GM12875 (cell line): ENCODE data around the gene MYB.

Experiments
- H3K4me3 ChIP-seq: one replicate; pipeline ENCODE4 v1.5.1; 2011; ENCODE audit warnings: low read depth, low read length, control low read depth
- TF ChIP-seq, protein P1 (sequence below): IDR thresholded peaks from 2 replicates; pipeline ENCODE4 v1.5.1; 2011; ENCODE audit warnings: low read depth, mild to moderate bottlenecking, control low read depth, inconsistent platforms, low read length, moderate library complexity, borderline replicate concordance; ENCODE audit not compliant: insufficient read depth

Gene MYB

DNA sequence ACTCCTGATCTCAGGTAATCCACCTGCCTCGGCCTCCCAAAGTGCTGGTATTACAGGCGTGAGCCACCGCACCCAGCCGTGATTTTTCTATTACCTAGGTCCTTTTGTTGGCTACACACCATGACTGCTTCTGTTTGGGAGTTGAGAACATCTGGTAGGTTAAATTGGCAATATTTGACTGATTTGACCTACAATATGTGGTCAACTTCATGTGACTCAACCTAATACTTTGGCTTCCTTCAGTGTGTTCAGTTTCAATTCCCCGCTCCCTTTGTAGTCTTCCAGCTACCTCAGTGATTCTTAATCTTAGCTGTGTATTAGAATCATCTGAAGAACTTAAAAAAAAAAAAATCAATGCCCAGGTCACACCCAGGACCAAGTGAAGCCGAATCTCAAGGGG is 47.4 kb downstream of the MYB start:
- no peak overlapping the region for H3K4me3 ChIP-seq
- TF ChIP-seq, protein P1, sequence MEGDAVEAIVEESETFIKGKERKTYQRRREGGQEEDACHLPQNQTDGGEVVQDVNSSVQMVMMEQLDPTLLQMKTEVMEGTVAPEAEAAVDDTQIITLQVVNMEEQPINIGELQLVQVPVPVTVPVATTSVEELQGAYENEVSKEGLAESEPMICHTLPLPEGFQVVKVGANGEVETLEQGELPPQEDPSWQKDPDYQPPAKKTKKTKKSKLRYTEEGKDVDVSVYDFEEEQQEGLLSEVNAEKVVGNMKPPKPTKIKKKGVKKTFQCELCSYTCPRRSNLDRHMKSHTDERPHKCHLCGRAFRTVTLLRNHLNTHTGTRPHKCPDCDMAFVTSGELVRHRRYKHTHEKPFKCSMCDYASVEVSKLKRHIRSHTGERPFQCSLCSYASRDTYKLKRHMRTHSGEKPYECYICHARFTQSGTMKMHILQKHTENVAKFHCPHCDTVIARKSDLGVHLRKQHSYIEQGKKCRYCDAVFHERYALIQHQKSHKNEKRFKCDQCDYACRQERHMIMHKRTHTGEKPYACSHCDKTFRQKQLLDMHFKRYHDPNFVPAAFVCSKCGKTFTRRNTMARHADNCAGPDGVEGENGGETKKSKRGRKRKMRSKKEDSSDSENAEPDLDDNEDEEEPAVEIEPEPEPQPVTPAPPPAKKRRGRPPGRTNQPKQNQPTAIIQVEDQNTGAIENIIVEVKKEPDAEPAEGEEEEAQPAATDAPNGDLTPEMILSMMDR: no peak

- H3K4me3 ChIP-seq: no peak overlapping the region
- TF ChIP-seq, protein P1: no peak
Measured at GRCh38 chr6:135229996-135230395, 48.9 kb downstream of the MYB start.

DNA sequence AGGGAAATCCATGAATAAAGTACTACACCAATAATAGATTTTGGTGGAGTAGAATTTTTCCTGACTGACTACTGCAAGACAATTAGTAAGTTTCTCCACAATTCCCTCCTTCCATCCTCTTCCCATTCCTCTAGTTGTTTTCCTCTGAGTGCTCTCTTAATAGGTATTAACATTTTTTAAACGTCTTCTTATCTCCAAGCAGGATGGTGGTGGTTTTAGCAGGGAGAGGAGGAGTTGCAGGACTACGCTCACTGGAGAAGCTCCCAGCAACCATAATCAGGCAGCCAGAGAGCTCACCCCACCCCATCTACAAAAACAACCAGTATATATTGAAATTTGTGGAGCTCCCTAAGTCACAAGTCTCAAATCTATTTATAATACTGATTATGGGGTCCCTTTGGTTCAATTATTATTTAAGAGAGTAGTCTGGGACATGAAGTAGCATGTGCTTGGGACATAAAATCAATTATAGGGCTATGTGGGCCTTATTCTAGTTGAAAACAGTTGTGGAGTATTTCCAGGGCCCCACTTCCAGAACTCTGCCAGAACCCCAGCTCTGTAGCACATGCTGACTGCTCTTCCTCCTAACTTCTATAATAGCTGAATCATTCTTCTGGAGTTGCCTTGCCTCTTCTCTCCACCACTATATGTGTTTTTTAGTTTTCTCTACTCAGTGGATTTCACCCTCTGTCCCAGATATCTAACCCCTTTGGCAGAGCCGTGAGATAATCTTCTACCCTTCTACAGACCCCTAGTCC is 49.8 kb downstream of the MYB start:
- no peak overlapping the region for H3K4me3 ChIP-seq
- TF ChIP-seq, protein P1: no peak

DNA sequence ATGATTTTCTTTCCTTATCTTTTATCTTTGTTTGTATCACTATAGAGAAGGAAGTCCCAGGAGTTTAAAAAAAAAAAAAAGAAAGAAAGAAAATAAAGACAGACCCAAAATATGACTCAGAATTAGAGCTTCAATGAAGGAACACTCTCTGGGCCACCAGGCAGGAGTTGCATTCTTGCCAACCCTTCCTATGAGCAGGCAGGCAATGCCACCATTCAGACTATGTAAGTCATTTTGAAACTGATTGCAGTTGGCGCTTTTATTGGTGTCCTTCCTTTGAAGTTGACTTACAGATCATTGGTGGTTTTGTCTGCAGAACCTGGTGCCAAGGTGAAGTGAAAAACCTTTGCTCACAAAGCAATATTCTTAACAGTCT is 50.3 kb downstream of the MYB start:
- TF ChIP-seq, protein P1: no peak
- H3K4me3 ChIP-seq: no peak overlapping the region

DNA sequence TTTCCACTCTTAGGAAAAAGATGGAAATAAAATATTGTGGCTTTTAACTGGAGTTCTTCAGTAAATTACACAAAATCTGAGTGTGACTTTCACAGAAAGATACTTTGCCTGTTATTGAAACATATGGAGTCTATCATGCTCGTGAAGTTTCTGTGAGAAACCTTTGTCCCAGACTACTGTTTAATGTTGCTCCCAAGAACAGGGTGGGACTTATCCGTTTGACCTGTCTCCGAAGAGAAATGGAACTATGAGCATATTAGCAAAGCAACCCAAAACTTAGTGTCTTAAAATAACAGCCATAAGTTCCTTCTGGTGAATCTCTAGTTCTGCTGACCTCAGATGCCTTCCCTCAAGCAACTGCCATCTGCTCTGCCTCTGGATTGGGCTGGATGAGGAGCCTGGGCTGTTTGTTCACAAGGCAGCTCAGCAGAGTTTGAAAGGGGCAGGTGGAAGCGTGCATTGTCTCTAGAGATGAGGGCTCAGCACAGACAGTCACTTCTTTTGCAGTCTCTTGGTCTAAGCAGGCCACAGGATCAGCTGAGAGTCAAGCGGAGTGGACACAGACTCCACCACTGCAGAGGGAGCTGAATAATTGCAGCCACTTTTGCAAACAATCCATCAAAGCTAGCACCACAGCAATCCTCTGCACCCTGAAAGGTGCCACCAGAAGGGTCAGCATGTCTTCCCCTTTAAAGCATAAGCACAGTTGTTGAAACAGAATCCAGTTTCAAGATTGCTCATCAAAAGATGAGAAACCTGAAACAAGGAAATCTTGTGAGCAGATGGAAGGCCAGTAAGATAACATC is 52.8 kb downstream of the MYB start:
- no peak overlapping the region for H3K4me3 ChIP-seq
- TF ChIP-seq, protein P1: no peak

- H3K4me3 ChIP-seq: no peak overlapping the region
- TF ChIP-seq, protein P1: no peak
Measured at GRCh38 chr6:135234492-135234780, 53.3 kb downstream of the MYB start.

DNA sequence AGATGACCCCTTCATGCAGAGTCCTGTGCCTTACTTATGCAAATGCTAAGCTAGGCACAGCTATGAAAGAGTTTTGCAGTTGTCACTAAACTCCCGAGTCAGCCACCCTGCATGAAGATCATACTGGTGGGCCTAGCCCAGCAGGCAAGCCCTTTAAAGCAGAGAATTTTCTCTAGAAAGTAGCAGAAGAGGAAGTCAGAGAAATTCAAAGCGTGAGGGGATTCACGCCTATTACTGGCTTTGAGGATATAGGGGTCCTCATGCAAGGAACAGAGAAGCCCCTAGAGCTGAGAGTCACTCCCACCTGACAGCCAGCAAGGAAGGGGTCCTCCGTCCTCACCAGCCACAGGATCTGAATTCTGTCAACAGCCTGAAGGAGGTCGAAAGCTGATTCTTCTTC is 54.6 kb downstream of the MYB start:
- TF ChIP-seq, protein P1: no peak
- no peak overlapping the region for H3K4me3 ChIP-seq
